Keratinocyte (primary cell): Measurements from ENCODE around the gene ING5.

Experiments
- EZH2 ChIP-seq: IDR thresholded peaks from one replicate; pipeline ENCODE4 v1.6.1; 2012; ENCODE audit warnings: inconsistent platforms, mild to moderate bottlenecking, low read length, moderate library complexity
- TF ChIP-seq, protein P1 (sequence below), 3 experiments: IDR thresholded peaks in 1 of 3; conservative IDR thresholded peaks in 1 of 3; optimal IDR thresholded peaks in 1 of 3; 2 replicates in 2 of 3; 3 replicates in 1 of 3; pipeline versions ENCODE3 to v1.5.1; 2011; ENCODE audit warnings: low read length in 3 of 3, mild to moderate bottlenecking in 3 of 3, moderate library complexity in 2 of 3, control low read depth in 1 of 3, inconsistent platforms in 1 of 3; ENCODE audit not compliant: insufficient read depth in 2 of 3; ENCODE audit errors: extremely low read depth in 1 of 3

DNA sequence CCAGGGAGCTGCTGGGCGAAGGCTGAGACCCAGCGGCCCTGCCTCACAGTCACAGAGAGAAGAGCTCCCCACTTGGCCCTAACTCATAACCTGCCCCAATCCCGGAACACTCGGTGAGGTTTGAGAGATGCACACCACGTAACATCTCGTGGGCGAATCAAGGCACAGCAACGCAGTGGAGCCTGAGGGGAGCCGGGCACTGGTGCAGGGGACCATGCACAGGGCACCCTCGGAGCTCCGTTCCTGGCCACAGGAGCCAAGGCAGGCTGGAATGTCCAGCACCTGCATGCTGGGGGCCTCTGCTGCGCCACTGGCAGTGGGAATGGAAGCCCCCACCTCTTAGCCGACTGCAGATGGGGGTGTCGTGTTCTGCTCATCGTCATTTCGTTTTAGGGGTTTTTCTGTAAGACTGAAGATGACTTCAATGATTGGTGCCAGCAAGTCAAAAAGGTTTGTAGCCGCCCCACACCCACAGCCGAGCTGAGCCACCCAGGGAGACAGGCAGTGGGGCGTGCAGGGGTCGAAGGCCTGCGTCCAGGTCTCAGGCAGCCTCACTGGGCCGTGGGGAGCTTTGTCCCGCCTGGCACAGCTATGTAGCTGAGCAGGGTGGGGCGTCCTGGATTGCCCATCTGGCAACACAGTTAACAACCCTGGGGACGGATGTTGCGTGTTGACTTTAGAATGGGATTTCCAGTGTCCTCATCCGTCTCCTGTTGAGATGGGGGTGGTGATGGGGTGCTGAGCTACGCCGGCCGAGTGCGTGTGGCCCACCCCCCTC lies 31.3 kb upstream of the ING5 start:
- TF ChIP-seq, protein P1, sequence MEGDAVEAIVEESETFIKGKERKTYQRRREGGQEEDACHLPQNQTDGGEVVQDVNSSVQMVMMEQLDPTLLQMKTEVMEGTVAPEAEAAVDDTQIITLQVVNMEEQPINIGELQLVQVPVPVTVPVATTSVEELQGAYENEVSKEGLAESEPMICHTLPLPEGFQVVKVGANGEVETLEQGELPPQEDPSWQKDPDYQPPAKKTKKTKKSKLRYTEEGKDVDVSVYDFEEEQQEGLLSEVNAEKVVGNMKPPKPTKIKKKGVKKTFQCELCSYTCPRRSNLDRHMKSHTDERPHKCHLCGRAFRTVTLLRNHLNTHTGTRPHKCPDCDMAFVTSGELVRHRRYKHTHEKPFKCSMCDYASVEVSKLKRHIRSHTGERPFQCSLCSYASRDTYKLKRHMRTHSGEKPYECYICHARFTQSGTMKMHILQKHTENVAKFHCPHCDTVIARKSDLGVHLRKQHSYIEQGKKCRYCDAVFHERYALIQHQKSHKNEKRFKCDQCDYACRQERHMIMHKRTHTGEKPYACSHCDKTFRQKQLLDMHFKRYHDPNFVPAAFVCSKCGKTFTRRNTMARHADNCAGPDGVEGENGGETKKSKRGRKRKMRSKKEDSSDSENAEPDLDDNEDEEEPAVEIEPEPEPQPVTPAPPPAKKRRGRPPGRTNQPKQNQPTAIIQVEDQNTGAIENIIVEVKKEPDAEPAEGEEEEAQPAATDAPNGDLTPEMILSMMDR (optimal IDR thresholded peaks at IDR 0.05 in 1 of 3, IDR thresholded peaks at IDR 0.05 in 1 of 3, conservative IDR thresholded peaks at IDR 0.05 in 1 of 3; ENCODE audit: extremely low read depth in 1 of 3, insufficient read depth in 2 of 3, low read length in 3 of 3): no peak
- TF ChIP-seq EZH2: no peak
